GM18520 (cell line): ENCODE measurements around the gene NTRK1.
"Not testable (repeated sequence)": the region's sequence is repeated elsewhere in the genome, so short reads cannot be mapped to it uniquely, and the experiment has no call there.

Experiments
- ATAC-seq: cut with Tn5 transposase; IDR thresholded peaks from one replicate; pipeline ENCODE4 v1.9.1; 2021; ENCODE audit not compliant: unreplicated experiment

NTRK1 gene

GRCh38 chr1:156911577-156912298 lies 51.1 kb downstream of the NTRK1 start:
- no peak for ATAC-seq

DNA sequence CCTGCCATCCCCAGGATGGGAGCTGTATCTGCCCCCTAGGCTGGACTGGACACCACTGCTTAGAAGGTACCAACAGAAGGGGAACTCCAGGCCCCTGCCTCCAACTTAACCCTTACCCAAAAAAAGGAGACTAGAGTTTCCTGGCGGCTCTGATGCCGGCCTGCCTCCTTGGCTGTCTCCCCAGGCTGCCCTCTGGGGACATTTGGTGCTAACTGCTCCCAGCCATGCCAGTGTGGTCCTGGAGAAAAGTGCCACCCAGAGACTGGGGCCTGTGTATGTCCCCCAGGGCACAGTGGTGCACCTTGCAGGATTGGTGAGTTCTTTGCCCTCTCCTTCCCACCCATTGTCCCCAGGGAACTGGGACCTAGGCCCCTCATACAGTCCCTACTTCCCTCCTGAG lies 51.6 kb downstream of the NTRK1 start:
- no peak for ATAC-seq

- no peak for ATAC-seq
These were observed 52.5 kb downstream of the NTRK1 start for GRCh38 chr1:156912861-156913808.

DNA sequence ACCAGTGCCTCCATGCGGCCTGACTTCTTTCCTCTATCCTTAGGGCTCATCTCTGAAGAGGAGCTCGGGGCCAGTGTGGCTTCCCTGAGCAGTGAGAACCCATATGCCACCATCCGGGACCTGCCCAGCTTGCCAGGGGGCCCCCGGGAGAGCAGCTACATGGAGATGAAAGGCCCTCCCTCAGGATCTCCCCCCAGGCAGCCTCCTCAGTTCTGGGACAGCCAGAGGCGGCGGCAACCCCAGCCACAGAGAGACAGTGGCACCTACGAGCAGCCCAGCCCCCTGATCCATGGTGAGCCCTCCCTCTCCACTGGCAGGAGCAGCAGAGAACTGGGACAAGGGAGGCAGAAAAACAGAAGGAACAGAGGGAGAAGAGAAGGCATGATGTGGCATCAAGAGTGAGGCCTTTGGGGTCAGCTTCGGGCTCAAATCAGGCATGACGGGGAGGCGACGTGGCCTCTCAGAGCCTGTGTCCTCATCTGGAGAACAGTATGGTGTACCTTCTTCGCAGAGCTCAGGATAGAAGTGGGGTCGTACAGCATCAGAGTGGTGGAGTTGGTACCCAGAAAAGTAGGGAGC lies 53.2 kb downstream of the NTRK1 start:
- no peak for ATAC-seq

- ATAC-seq: no peak
These were observed 53.8 kb downstream of the NTRK1 start for GRCh38 chr1:156914440-156914856.

DNA sequence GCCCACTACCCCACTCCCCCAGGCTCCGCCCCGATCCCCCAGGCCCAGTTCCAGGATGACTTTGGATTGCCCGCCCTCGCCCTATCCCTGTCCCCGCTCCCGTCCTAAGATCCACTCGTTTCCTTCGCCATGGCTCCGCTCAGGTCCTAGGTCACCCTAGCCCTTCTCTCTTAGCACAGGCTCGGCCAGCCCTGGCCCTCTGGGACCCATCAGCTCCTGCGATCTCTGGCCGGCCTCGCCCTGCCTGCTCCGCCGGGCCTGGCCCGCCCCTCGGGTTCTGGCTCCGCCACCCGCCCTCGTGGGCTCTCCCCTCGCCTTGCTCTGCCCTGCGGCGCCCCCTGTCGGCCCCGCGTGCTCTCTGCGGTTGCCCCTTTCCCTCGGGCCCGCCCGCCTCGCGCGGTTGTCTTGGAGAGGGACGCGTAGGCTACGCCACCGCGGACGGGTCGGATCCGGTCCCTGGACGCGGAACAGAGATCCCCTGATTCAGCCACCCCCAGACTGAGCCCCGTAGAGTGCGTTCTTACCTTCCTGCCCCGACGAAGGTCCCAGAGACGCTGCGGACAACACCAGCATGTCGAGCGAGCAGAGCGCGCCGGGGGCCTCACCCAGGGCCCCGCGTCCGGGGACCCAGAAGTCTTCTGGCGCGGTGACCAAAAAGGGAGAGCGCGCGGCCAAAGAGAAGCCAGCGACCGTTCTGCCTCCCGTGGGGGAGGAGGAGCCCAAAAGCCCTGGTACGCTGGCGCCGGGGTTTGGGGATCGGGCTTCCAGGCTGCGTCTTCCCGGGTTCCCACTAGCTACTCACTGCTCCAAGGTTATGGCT lies 59.8 kb downstream of the NTRK1 start, which contains the start of gene LRRC71:
Gene LRRC71, plus strand, starts transcription at position 400 of the 820 bp plus-strand sequence. Its CDS starts 172 bp downstream, at position 572.
- no peak for ATAC-seq

DNA sequence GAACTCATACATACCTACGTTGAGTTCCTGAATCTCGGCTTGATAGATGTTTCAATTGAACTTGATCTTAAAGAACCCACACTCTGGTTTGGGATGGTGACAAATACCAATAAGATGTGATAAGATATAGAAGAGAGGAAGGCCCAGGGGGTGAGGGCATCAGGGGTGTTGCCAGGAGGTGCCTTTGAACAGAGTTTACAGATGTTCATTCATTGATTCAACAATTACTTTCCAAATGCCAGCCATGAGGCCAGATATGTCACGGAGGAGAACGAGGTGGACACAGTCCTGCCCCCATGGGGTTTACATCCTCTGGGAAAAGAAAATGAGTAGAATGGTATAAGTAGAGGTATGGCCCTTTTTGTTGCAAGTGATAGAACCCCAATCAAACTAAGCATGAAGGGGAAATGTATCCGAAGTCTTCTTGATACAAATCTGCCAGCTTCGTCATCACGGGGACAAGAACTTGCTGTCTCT lies 60.4 kb downstream of the NTRK1 start:
- ATAC-seq: no peak

GRCh38 chr1:156922986-156923669 lies 62.5 kb downstream of the NTRK1 start:
- ATAC-seq: no peak

DNA sequence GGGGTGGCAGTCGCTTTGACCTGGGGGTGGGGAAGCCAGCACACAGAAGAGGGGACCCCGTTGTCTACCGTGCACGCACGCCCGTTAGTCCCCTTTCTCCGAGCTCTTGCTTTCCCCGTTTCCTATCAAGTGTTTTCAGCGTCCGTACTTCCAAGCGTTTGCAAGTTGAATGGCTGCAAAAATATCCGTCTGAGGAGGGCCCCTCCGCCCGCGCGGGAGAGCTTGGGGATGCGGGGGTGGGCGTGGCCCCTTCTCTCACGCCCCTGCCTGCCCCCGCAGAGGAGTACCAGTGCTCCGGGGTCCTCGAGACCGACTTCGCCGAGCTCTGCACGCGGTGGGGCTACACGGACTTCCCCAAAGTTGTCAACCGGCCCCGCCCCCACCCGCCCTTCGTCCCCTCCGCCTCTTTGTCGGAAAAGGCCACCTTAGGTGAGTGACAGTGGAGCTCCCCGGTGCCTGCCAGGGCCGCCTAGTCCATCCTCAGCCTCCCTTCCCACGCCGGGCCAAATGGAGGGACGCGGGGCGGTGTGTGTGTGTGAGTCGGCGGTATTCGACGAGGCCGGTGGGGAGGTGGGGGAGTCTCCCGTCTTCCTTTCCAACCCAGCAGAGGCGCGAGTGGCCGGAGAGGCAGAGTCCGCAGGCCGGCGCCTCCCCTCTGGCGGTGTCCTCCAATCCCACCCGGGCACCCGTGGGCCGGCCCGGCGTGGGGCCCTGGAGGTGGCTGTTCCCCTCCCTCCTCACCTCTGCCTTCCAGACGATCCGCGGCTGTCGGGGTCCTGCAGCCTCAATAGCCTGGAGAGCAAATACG lies 63.2 kb downstream of the NTRK1 start:
- no peak for ATAC-seq

- ATAC-seq: no peak
These were observed 64.0 kb downstream of the NTRK1 start for GRCh38 chr1:156924478-156925153.

- no peak for ATAC-seq
These were observed 64.7 kb downstream of the NTRK1 start for GRCh38 chr1:156925154-156926010.

- no peak for ATAC-seq
These were observed 65.5 kb downstream of the NTRK1 start for GRCh38 chr1:156926175-156926574.

DNA sequence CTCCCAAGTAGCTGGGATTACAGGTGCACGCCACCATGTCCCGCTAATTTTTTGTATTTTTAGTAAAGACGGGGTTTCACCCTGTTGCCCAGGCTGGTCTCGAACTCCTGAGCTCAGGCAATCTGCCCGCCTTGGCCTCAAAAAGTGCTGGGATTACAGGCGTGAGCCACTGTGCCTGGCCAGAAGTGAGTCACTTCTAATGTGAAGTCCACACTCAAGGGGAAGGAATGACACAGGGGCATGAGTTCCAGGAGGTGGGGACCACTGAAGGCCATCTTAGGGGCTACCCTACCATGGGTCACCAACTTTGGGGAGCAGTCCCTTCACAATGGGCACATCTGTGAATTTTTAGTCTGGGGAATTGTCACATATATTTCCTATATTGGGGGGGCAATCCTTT lies 66.0 kb downstream of the NTRK1 start:
- not testable (repeated sequence) for ATAC-seq

- ATAC-seq: no peak
These were observed 66.8 kb downstream of the NTRK1 start for GRCh38 chr1:156927215-156928042.

DNA sequence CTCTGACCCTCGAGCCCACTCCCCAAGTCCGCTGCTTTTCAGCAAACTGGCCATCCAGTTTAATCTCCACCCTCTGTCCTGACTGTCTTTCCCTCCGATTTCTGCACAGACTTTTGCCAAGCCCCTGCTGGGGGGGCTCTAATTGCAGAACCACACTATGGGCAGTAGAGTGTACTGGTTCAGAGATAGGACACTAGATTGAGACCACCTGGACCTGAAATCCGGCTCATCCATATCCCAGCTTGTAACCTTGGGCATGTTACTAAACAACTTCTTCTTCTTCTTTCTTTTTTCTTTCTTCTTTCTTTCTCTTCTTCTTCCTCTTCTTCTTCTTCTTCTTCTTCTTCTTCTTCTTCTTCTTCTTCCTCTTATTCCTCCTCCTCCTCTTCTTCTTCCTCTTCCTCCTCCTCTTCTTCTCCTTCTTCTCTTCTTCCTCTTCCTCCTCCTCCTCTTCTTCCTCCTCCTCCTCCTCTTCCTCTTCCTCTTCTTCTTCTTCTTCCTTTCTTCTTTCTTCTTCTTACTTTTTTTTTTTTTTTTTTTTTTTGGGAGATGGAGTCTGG lies 67.5 kb downstream of the NTRK1 start:
- no peak for ATAC-seq

DNA sequence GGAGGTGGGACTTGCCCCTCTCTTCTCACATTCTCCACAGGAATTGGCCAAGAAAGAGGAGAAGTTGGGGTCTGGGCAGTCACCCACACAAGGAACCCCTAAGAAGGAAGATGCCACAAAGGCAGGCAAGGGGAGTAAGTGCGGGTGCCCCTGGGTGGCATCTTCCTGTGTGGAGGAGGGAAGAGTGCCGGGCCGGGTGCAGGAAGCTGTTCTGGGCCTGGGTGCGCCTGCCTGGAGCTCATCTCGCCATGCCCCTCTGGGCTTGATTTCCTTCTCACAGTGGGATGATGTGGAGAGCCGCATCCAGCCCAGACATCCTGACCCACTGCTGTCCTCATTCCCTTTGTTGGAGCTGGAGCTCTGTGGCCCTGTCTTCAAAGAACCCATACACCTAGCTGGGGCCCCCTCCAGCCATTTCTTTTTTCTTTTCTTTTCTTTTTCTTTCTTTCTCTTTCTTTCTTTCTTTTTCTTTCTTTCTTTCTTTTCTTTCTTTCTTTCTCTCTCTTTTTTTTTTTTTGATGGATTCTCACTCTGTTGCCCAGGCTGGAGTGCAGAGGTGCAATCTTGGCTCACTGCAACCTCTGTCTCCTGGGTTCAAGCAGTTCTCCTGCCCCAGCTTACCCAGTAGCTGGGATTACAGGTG lies 69.1 kb downstream of the NTRK1 start:
- ATAC-seq: no peak
